ENCODE results near the gene PRDM12. TPM values are rescaled to one million over a fixed set of nuclear protein-coding genes. Genes with fewer than 3 reads are reported as not detected.
"Not testable (repeated sequence)": the region's sequence is repeated elsewhere in the genome, so short reads cannot be mapped to it uniquely, and the experiment has no call there.

PRDM12 gene
- total RNA-seq, 1 donor from 2014 or later, result not detected

DNA sequence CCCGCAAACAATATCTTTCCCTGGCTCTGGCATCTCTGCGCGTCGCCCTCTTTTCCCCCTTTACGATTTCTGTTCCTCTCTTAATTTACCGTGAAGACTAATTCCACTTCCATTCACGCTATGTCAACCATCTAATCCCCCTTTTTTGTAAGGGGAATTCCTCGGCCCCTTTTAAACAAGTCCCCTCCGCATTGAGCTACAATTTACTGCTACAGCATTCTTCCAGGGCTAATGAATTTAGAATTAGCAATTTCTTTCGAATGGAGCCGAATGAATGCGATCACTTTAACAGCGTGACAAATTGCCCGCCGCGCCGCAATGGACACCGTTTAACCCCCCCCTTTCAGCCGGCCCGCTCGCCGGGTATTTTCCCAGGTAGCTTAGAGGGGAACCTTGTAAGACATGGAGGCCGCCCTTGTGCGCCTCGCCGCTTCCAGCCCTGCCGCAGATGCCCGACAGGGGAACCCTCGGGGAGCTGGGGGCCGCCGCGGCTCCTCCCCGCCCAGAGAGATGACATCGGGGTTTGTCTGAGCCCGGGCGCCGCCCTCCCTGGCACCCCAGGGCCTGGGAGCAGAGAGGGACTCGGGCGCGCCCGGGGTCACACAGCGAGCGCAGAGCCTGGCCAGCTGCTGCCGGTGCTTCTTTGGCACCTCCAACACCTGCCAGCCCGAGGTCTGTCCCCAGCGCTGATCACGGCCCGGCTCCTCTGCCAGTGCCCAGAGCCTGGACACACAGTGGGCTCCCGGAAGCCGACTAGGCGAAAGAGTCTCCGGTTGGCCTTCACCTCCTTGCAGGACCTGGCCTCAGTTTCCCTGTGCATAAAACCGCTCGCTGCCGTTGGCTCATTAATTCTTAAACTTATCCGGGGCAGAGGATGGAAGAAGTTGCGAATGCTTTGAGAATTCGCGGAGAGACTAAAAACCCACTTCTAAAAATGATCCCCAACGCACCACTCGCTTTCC lies 1.3 kb downstream of the PRDM12 start:
- no peak for DNase-seq

DNA sequence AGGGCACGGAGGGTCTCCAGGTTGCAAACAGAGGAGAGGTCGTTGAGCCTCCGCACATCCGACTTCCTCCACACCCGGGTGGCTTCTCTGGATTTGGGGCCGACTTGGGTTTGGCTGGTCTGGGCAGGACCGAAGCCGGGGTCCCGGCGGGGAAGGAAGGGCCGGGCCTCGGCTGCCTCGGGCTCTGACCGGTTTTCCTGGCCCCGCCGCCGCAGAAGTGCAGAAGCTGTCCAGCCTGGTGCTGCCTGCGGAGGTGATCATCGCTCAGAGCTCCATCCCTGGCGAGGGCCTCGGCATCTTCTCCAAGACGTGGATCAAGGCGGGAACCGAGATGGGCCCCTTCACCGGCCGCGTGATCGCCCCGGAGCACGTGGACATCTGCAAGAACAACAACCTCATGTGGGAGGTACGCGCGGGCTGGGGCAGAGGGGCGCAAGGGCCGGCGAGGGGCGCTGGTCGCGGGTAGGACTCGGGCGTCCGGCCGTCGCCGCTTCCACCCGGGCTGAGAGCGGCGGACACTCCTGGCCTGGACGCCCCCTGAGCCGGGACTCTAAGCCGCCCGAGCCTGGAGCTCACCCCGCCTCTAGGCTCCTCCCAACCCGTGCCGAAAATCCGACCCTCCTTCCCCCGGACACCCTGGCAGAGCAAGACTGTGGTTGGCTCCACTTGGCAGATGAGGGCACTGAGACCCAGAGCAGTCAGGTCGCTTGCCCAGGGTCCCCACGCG lies 2.2 kb downstream of the PRDM12 start:
- DNase-seq, result no peak

DNA sequence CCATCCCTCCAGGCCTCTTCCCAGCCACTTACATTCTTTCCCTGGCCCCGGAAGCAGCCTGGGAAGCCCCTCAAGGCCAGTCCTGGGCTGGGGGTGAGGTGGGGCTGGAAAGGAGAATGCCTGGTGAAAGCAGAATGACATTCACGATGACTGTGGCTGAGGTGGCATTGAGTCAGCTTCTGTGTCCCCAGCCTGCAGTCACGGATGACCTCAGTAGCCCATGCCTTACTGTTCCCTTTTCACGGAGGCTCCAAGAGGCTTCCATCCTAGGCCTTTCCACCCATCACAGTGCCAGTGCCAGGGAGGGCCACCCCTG lies 2.7 kb downstream of the PRDM12 start:
- no peak for DNase-seq

DNA sequence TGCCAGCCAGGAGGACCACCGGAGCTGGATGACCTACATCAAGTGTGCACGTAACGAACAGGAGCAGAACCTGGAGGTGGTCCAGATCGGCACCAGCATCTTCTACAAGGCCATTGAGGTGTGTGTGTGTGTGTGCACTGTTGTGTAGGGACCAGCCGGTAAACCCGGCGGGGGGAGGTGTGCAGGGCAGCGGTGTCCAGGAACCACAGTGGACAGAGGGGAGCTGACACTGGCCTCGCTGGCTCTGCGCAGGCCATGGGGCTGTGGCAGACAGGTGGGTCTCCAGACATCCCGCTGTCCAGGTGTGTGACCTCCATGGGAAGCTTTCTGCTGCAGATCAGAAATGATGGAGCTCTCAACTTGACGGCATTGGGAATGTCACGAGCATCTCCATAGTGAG lies 3.8 kb downstream of the PRDM12 start:
- no peak for DNase-seq

DNA sequence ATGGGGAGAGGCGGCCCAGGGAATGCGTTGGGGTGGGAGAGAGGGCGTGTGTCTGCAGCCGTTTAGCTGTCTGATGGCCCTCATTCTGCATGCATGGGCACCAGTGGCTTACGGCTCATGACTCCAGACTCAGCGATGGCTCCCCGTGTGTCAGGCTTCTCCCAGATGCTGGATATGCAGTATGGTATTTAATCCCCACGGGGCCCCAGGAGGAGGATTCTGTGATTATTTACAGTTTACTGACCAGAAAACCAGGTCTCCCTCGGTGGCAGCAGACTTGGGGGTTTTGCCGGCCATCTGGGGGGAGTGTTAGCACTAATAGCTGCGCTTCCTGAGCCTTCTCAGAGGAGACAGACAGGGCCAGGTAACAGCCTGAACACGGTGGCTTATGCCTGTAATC lies 4.3 kb downstream of the PRDM12 start:
- no peak for DNase-seq

DNA sequence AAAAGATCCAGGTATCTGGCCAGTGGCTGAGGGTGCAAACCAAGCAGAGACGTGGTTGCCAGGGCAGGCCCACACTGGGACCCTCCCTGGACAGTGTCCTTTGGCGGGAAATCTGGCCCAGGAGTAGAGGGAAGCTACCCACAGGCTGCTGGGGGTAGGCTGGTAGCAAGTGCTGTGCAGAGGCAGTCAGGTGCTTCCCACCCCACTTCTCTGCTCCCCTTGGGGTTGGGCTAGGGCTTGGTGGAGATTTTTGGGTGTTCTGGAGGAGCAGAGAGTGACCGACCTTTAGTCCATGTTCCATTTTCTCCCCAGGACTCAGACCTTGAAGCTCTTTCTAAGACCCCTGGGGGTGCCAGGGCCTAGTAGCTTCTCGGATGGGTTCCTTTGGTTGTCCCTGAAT lies 5.6 kb downstream of the PRDM12 start:
- no peak for DNase-seq

DNA sequence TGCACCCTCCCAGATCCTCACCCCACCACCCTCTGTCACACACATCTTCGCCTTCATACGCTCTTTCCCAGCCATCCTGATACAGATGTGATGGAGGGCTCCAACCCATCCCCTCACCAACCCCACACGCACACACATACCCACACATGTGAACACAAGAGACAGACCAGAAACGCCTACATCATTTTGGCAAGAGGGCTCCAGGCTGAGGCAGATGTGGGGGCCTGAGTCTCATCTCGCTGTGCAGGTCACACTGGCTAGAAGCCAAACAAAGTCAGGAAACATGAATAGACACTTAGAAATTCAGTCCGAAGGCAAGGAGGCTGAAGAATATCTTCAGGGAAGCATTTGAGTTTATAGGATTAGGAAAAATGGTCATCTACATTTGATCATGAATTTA lies 6.2 kb downstream of the PRDM12 start:
- no peak for DNase-seq

DNA sequence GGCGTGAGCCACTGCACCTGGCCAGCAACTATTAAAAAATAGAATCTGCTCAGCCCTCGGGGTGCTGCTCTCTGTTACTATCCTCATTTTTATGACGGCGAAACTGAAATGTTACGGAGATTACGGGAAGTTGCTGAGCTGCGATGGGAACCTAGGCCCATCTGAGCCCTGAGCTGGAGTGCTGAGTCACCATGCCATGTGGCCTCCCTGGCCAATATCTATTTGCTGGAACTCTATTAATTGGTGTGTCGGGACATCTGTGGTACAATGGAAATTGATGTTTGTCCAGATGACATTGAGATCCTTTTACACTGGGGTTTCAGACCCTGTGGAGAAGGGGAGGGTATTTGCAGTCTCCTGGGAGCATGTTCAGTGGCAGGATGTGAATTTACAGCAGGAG lies 8.1 kb downstream of the PRDM12 start:
- no peak for DNase-seq

DNA sequence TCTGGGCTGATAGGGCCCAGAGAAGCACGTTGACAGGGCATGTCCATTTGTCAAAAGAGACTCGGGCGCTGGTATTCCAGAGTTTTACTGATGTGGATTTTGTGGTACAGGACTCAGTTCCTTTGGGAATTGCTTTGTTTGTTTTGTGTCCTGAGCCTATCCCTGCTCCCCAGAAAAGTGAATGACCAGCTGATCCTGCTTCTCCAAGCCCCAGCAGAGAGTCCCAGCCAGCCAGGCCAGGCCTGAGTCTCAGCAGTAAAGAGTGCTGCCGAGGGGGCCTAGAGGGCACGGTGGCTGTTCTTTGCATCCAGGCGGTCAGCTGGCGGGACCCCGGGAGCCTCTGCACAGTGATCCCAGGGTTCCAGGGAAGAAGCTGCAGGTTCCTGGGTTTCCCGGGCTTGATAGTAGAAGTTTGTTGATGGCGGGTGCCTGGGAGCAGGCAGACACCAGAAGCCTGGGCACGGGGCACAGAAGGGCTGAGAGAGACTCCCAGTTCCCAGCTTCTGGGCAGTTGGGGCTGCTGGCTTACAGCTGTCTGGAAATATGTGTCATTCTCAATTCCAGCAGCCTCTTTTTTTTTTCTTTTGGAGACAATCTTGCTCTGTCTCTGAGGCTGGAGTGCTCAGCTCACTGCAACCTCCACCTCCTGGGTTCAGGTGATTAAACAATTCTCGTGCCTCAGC lies 8.7 kb downstream of the PRDM12 start:
- DNase-seq, result no peak

DNA sequence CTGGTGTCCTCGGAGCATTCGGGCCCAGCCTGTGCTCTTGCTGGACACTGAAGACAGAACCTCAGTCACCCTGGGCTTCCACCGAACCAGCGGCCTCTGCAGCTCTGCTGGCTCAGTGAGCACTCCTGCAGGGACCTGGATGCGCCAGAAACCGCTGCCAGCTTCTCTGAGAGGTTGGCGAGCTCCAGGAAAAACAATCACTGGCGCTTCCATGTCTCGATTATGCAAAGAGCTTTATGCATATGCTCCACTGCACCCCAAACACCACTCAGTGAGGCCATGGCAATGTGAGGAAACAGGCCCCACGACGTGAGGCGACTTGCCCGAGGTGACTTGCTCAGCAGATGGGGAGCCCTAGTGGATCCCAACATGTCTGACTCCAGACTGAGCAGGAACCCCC lies 11.0 kb downstream of the PRDM12 start:
- no peak for DNase-seq

DNA sequence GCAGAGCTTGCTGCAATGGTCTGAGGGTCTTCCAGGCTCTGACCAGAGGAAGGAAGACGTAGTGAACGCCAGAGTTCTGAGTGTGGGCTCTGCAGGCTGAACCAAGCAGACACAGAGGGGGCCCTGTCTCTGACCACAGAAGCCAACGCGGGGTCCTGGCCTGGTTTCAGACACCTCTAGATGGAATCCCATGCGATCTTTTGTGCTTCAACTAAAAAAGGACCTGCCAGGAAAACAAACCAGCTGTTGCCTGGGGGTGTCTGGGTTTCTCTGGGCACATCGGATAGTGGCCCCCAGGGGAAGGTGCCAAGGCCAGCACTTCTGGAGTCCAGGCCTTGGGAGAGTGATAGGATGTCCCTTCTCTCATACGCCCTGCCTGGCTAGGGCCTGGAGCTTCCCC lies 12.9 kb downstream of the PRDM12 start:
- no peak for DNase-seq

DNA sequence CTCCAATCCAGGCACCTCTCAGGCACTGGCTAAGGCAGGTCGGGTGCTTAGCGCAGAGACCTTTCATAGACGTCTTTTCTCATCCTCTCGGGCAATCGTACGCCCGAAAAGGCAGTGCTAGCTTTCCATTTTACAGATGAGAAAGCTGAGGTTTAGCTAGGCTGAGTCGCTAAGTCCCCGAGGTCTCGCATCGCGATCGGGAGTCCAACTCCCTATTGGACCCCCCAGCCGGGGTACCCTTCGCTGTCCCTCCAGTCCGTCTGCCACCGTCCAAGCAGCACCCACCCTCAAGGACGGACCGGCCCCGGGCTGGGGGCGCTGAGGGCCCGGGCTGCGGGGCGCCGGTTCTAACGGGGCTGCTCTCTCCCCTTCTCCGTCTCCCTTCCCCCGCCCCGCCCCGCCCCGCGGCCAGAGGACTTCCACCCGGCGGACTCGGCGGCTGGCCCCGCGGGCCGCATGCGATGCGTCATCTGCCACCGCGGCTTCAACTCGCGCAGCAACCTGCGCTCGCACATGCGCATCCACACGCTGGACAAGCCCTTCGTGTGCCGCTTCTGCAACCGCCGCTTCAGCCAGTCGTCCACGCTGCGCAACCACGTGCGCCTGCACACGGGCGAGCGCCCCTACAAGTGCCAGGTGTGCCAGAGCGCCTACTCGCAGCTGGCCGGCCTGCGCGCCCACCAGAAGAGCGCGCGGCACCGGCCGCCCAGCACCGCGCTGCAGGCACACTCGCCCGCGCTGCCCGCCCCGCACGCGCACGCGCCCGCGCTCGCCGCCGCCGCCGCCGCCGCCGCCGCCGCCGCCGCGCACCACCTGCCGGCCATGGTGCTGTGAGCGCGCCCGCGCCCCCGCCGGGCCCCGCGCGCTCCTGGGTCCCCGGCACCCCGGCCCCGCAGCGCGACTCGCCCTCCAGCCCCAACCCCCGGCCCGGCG lies 16.7 kb downstream of the PRDM12 start:
- DNase-seq, result peak; percentile 90

DNA sequence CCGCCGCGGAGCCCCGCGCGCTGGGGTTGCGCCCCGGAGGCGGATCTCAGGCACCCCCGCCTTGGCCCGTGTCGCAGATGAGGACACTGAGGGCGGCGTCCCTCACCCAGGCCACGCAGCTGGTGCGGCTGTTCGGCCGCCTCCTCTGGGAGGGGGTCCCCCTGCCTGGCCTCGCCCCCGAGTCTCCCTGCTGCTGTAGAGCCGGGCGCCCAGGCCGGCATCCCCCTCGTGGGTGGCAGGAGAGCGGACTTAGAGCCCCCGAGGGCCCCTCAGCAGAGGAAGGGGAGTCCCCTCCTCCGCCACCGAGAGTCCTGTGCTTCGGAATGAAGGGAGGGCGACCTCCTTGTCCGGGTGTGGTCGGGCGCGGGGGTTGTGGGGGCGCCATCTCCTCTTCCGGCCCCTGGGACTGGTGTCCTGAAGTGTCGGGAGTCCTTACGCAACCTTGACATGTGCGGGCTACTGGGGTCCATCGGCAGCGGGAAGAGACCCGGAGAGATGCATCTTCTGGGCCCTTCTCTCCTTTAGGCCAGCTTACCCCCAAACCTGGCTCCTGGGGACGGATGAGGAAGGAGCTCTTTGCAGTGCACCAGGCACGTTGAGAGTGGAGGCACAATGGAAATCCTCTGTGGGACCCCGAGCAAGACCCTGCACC lies 17.5 kb downstream of the PRDM12 start:
- DNase-seq, result no peak

DNA sequence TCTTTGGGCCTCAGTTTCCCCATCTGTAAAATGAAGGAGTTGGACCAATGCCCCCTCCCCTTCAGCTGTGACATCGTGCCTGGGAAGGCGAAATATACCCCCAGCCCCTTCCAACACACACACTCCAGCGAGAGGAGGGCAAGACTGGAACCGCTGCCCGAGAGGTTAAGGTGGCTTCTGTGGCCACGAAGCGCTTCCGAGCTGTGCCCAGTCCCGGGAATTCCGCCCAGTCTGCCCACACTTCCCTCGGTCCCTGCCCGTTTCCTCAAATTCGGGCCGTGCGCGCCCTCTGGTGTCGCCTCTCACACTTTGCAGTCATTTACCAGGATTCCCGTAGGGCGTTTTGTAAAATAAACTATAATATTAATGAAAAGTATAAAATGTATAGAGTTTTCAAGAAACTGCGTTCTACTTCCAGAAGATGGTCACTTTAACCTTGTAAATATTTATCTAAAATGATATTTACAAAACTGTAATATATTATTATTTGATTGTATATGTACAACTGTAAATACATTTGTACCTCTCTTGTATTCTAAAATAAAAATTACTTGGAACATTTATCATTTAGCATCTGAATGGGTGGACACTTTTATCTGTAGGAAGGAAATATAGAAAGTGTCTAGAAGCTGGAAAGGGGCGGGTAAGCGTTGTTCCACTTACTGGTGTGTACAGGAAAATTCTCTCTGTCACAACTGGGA lies 18.2 kb downstream of the PRDM12 start:
- DNase-seq, result peak; percentile 86

DNA sequence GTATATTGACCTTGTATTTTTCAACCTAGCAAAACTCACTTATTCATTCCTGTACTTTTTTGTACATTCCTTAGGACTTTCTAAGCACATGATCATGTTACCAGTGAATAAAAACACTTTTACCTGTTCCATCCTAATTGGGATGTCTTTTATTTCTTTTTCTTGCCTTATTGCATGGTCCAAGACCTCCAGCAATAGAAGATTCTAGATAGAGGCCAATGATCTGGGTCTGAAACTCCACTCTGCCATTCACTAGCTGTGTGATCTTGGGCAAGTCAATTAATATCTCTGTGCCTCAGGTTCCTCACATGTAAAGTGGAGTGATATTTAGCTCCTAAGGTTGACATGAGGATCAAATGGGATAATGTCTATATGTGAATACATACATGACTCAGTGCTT lies 20.7 kb downstream of the PRDM12 start:
- DNase-seq, result no peak

DNA sequence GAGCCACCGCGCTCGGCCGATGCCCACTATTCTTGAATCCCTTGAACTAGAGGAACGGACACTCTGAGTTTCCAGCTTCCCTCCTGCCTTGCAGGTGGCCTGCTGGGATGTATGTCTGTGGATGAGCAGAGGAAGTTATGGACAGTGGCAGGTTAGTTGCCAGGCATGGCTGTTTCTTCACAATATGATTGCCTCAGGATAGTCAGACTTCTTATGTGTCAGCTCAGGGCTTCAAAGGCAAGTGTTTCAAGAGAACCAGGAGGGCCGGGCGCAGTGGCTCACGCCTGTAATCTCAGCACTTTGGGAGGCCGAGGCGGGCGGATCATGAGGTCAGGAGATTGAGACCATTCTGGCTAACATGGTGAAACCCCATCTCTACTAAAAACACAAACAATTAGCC lies 21.6 kb downstream of the PRDM12 start:
- not testable (repeated sequence) for DNase-seq

DNA sequence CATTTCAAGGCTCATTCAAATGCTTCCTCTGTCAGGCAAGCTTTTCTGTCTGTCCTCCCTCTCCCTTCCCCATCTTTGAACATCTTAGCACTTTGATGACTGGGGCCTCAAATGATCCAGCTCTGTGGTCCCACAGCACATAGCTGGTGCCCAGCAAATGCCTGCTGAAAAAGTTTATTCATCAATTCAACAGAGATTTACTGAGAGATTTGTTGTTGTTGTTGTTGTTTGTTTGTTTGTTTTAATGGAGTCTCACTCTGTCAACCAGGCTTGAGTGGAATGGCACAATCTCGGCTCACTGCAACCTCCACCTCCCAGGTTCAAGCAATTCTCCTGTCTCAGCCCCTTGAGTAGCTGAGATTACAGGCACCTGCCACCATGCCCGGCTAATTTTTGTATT lies 23.2 kb downstream of the PRDM12 start:
- DNase-seq, result no peak

DNA sequence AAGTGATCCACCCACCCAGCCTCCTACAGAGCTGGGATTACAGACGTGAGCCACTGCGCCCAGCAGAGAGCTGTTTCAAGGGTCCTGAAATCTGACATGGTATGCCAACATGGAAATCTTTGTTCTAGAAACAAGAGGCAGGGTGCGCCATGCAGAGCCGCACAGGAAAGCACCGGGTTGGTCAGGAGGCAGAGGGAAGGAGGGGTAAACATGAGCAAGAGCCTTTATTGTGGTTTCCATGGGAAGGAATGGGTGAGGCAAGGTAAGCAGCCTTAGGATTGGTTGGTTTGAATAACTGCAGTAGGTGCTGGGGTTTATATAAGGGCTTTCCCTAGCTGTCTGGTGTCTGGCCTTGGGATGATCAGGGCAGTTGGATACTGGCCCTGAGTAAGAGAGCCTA lies 23.7 kb downstream of the PRDM12 start:
- no peak for DNase-seq

DNA sequence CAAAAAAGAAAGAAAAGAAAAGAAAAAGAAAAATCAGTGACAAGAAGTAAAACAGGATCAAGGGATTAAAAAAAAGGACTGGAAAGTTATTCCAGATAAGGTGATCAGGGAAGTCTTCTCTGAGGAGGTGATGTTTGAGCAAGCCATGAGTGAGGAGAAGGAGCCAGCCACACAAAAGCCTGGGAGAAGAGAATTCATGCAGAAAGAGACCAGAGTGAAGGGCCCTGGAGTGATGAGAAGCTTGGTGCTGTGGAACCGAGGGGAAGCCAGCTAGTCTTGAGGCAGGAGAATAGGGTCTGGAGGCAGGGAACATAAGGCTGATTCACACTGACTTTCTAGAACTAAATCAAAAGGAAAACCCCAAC lies 25.2 kb downstream of the PRDM12 start:
- DNase-seq, result no peak

DNA sequence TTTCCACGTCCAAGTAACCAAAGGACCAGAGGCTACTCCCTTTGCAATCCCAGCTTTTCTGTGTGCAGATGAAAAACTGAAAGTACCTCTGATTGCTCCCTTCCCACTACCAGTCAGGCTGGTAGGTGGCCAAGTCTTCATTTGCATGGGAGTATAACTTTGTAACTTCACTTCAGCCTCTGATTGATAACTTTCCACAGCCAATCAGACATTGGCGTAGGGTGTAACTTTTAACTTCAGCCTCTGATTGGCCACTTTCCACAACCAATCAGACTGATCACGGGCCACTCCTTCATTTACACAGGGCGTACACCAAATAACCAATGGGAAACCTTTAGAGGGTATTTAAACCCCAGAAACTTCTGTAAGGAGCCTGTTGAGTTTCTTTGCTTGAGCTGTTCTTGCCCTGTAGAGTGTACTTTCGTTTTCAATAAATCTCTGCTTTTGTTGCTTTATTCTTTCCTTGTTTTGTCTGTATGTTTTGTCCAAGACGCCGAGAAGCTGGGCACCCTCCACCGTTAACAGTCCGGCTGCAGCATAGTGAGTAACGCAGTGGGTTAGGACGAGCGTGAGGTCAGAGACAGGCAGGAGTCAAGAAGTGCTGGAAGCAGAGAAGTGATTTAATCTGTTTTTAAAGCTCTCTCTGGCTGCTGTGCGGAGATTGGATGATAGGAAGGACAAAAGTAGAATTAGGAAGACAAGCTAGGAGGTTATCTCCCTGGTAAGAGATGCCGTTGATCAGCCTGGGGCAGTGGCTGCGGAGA lies 25.7 kb downstream of the PRDM12 start:
- DNase-seq, result peak; percentile 69

DNA sequence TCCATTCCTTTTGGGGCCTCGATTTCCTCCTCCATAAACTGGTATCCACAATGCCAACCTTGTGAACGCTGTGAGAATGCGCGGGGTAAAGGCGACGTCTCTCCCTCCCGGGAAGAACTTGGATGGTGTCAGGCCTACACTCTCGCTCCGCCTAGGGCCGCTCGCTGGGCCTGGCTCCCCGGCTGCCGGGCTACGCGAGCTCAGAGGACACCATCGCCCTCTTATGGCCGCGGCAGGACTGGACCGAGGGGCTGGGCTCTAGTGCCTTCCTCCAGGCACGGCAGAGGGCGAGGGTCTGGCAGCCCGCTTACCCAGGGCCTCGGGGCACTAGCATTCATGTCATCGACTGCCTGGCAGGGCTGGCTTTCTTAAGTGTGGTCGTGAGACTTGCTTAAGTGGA lies 27.9 kb downstream of the PRDM12 start:
- peak; percentile 69 for DNase-seq

Measured in dermis blood vessel endothelial cell (primary cell).